Suprapubic skin (tissue), 4 donors: Measurements from ENCODE around the gene NEURL1.

ENCODE experiments used
- CTCF ChIP-seq, 2 donors: fragments of 200-600 bp in 1 of 2; fragments of 450-650 bp in 1 of 2; sonication (generic) in 1 of 2; IDR thresholded peaks; one replicate each; pipeline ENCODE4 v1.5.1; 2016 to 2019; ENCODE audit warnings: antibody characterized with exemption in 2 of 2, mild to moderate bottlenecking in 1 of 2, moderate library complexity in 1 of 2
- EP300 ChIP-seq: sonication (generic); formaldehyde crosslinking; IDR thresholded peaks from one replicate; pipeline ENCODE4 v1.6.1; 2017; ENCODE audit warnings: antibody characterized with exemption
- POLR2A ChIP-seq, 2 donors: fragments of 450-650 bp; IDR thresholded peaks; one replicate each; pipeline ENCODE4 v1.6.1; 2017; ENCODE audit warnings: antibody characterized with exemption in 2 of 2, mild to moderate bottlenecking in 2 of 2, moderate library complexity in 2 of 2
- POLR2AphosphoS5 ChIP-seq, 3 donors: sonication (generic); formaldehyde crosslinking; IDR thresholded peaks; one replicate each; pipeline ENCODE4 v1.6.1; 2017; ENCODE audit warnings: antibody characterized with exemption in 3 of 3

- TF ChIP-seq CTCF (IDR thresholded peaks at IDR 0.05) (no peak), POLR2A (IDR thresholded peaks at IDR 0.05) (no peak), EP300 (no peak), POLR2AphosphoS5 (IDR thresholded peaks at IDR 0.05) (no peak)
Observed at GRCh38 chr10:103581499-103581898, 88.0 kb downstream of the NEURL1 start.
